Lung (tissue), 16 donors: ENCODE results near the gene RUSC1. TPM values are rescaled to one million over a fixed set of nuclear protein-coding genes. Genes with fewer than 3 reads are reported as not detected.
A peak's percentile ranks its signal among the peaks of the same experiment; 100 is the strongest.

Experiments used
- ATAC-seq: fragments of 200-7000 bp; cut with Tn5 transposase; one replicate; pipeline ENCODE4 v1.9.1; 2020; ENCODE audit warnings: moderate number of reproducible peaks; ENCODE audit not compliant: insufficient read depth, low FRiP score
- DNase-seq, 3 donors: peaks; one replicate each; pipeline ENCODE4 v3.0.0-alpha.2; 2013 to 2017
- H3K27ac ChIP-seq, 2 donors: one replicate each; pipeline ENCODE4 v1.5.1; 2013; ENCODE audit warnings: mild to moderate bottlenecking in 2 of 2, moderate library complexity in 2 of 2, control low read depth in 1 of 2, inconsistent platforms in 1 of 2, low read depth in 1 of 2, low read length in 1 of 2
- H3K27me3 ChIP-seq, 3 donors: one replicate each; pipeline ENCODE4 v1.5.1; 2013; ENCODE audit warnings: low read length in 2 of 3; ENCODE audit not compliant: control insufficient read depth in 3 of 3, insufficient read depth in 3 of 3
- H3K36me3 ChIP-seq, 4 donors: one replicate each; pipeline ENCODE4 v1.5.1; 2013; ENCODE audit warnings: low read length in 4 of 4, mild to moderate bottlenecking in 1 of 4, moderate library complexity in 1 of 4; ENCODE audit not compliant: control insufficient read depth in 4 of 4, insufficient read depth in 4 of 4
- H3K4me1 ChIP-seq, 5 donors: one replicate each; pipeline ENCODE4 v1.5.1; 2013; ENCODE audit warnings: low read length in 5 of 5, mild to moderate bottlenecking in 2 of 5, moderate library complexity in 1 of 5; ENCODE audit not compliant: control insufficient read depth in 5 of 5, insufficient read depth in 5 of 5
- H3K4me3 ChIP-seq: one replicate; pipeline ENCODE4 v1.5.1; 2013; ENCODE audit warnings: mild to moderate bottlenecking, control low read depth, moderate library complexity
- H3K9ac ChIP-seq, 2 donors: one replicate each; pipeline ENCODE4 v1.5.1; 2013; ENCODE audit warnings: low read length in 2 of 2, control low read depth in 1 of 2; ENCODE audit not compliant: insufficient read depth in 1 of 2
- H3K9me3 ChIP-seq, 4 donors: one replicate each; pipeline ENCODE4 v1.5.1; 2013; ENCODE audit warnings: low read length in 3 of 4, mild to moderate bottlenecking in 1 of 4, moderate library complexity in 1 of 4; ENCODE audit not compliant: control insufficient read depth in 4 of 4, insufficient read depth in 3 of 4
- CTCF ChIP-seq: IDR thresholded peaks from 2 replicates; pipeline ENCODE4 v1.5.1; 2012; ENCODE audit warnings: mild to moderate bottlenecking; ENCODE audit errors: control extremely low read depth, extremely low read depth
- WGBS, 2 donors: extraction: QIAGEN DNeasy Blood & Tissue Kit; methylation state at CpG; one replicate each; pipeline ENCODE4 v1.1.7; 2013; 5-methylcytosine and 5-hydroxymethylcytosine counted together
- long read RNA-seq, 5 donors: transcript quantifications; one replicate each; lab custom pipeline, GENCODE V29; 2026
- polyA plus RNA-seq, 2 donors: library from polyadenylated mRNA; stranded (reverse); fragments of 200-250 nt; gene quantifications; one replicate each; pipeline ENCODE4 v1.2.1, GENCODE V29; 2013
- total RNA-seq, 2 donors: library from RNA; depleted of rRNA in 1 of 2; stranded (reverse); fragments of >200 nt in 1 of 2; gene quantifications; one replicate each; pipeline ENCODE4 v1.2.1, GENCODE V29; 2014 to 2021
- donor health status: control.
- donor health status: control.
- donor health status: Bipolar disorder and iron deficiency.
- donor health status: healthy.
- donor health status: DM: yes; HTN: yes; CAD: no.

RUSC1 gene
- total RNA-seq (10 to 100 TPM; 25.0 to 37.7 TPM), polyA plus RNA-seq (10 to 100 TPM; 18.2 to 20.6 TPM)
- long read RNA-seq, donor 1, partial matches to known transcripts: 0 of 6 reads
- long read RNA-seq, donor 1, other reads (novel, unspliced or antisense): 0 of 6 reads
- long read RNA-seq, donor 2, partial matches to known transcripts: 7 of 8 reads
- long read RNA-seq, donor 2, other reads (novel, unspliced or antisense): 0 of 8 reads
- long read RNA-seq, donor 3, partial matches to known transcripts: 0 of 2 reads
- long read RNA-seq, donor 3, other reads (novel, unspliced or antisense): 0 of 2 reads
- long read RNA-seq, donor 4, partial matches to known transcripts: 0 of 1 reads
- long read RNA-seq, donor 4, other reads (novel, unspliced or antisense): 0 of 1 reads
- long read RNA-seq, donor 5, partial matches to known transcripts: 0 of 9 reads
- long read RNA-seq, donor 5, other reads (novel, unspliced or antisense): 0 of 9 reads

- 17 to 24% methylated on average over 49 to 51 of the region's 51 CpGs for WGBS, 2 donors
- peak within 1 kb of the TSS; percentile 47 to 55 for H3K27ac ChIP-seq
- peaks cover 2 to 15% (median 12%) of the 10 kb centered on the region in 4 donors for H3K36me3 ChIP-seq
- peak within 1 kb of the TSS; percentile 1 for H3K4me3 ChIP-seq
- no peaks in the 10 kb centered on the region for H3K27me3 ChIP-seq
- peak within 1 kb of the TSS in 1 of 2 donors; percentile 62 for H3K9ac ChIP-seq
- no peaks in the 10 kb centered on the region for H3K9me3 ChIP-seq
- no peak for TF ChIP-seq CTCF
- DNase-seq (peak; percentile 84 to 86 (median 85)), ATAC-seq (no peak)
- peaks cover 0 to 39% (median 17%) of the 10 kb centered on the region in 5 donors for H3K4me1 ChIP-seq
Measured at GRCh38 chr1:155320661-155321617, at the start of gene RUSC1. Gene RUSC1, plus strand, starts transcription at chr1:155320894. Its CDS starts 880 bp downstream, at chr1:155321774.

- no peak for TF ChIP-seq CTCF
- WGBS, 2 donors: 4 to 8% methylated on average over 31 to 44 of the region's 44 CpGs
- peaks cover 27 to 32% (median 29%) of the 10 kb centered on the region in 4 donors for H3K36me3 ChIP-seq
- peak overlapping the region; percentile 58 to 92 for H3K9ac ChIP-seq
- peak; percentile 12 for ATAC-seq
- H3K27ac ChIP-seq: peak overlapping the region; percentile 78 to 85
- DNase-seq: peak in 2 of 3 donors; percentile 56 to 61
- peak overlapping the region; percentile 66 for H3K4me3 ChIP-seq
- no peaks in the 10 kb centered on the region for H3K9me3 ChIP-seq
- H3K4me1 ChIP-seq: peaks cover 3 to 22% (median 5%) of the 10 kb centered on the region in 5 donors
- no peaks in the 10 kb centered on the region for H3K27me3 ChIP-seq
Measured at GRCh38 chr1:155272466-155273342, 48.0 kb upstream of the RUSC1 start.

- peak; percentile 97 to 99 (median 97) for DNase-seq
- Histone ChIP-seq H3K9me3 (no peaks in the 10 kb centered on the region), H3K36me3 (peaks cover 18 to 23% (median 20%) of the 10 kb centered on the region in 4 donors), H3K9ac (peak within 1 kb of the TSS; percentile 58 to 92), H3K27ac (peak within 1 kb of the TSS; percentile 78 to 85), H3K27me3 (no peaks in the 10 kb centered on the region), H3K4me1 (peaks cover 3 to 29% (median 10%) of the 10 kb centered on the region in 5 donors), H3K4me3 (peak within 1 kb of the TSS; percentile 66)
- TF ChIP-seq CTCF: no peak
- peak; percentile 93 for ATAC-seq
- WGBS, 2 donors: 12 to 17% methylated on average over 45 to 61 of the region's 61 CpGs
Measured at GRCh38 chr1:155273343-155274245, 47.1 kb upstream of the RUSC1 start, which contains the start of gene CLK2. Gene CLK2, minus strand, starts transcription at chr1:155273504. Its CDS starts 2,527 bp downstream, at chr1:155270977.
